Measurements from ENCODE around the gene MORC2. TPM values are rescaled to one million over a fixed set of nuclear protein-coding genes. Genes with fewer than 3 reads are reported as not detected.

The MORC2 gene
- total and polyA plus RNA-seq, 9 of the 15 experiments (the other 6 are each of a cell fraction or from before 2014, with no cell fraction given) = 3.3 to 34.7 (median 16.7) TPM

- peak; percentile 58 for TF ChIP-seq NKRF (IDR thresholded peaks at IDR 0.05; ENCODE audit: borderline replicate concordance)
- no peak for TF ChIP-seq ZBED1 (IDR thresholded peaks at IDR 0.05)
- TF ChIP-seq, protein P1, sequence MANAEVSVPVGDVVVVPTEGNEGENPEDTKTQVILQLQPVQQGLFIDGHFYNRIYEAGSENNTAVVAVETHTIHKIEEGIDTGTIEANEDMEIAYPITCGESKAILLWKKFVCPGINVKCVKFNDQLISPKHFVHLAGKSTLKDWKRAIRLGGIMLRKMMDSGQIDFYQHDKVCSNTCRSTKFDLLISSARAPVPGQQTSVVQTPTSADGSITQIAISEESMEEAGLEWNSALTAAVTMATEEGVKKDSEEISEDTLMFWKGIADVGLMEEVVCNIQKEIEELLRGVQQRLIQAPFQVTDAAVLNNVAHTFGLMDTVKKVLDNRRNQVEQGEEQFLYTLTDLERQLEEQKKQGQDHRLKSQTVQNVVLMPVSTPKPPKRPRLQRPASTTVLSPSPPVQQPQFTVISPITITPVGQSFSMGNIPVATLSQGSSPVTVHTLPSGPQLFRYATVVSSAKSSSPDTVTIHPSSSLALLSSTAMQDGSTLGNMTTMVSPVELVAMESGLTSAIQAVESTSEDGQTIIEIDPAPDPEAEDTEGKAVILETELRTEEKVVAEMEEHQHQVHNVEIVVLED (CRISPR knock-in tag; IDR thresholded peaks at IDR 0.05) = no peak
- TF ChIP-seq, protein P2, sequence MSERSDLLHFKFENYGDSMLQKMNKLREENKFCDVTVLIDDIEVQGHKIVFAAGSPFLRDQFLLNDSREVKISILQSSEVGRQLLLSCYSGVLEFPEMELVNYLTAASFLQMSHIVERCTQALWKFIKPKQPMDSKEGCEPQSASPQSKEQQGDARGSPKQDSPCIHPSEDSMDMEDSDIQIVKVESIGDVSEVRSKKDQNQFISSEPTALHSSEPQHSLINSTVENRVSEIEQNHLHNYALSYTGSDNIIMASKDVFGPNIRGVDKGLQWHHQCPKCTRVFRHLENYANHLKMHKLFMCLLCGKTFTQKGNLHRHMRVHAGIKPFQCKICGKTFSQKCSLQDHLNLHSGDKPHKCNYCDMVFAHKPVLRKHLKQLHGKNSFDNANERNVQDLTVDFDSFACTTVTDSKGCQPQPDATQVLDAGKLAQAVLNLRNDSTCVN (CRISPR knock-in tag; IDR thresholded peaks at IDR 0.05) = no peak
- no peak for TF ChIP-seq STAG1 (CRISPR knock-in tag; IDR thresholded peaks at IDR 0.05; ENCODE audit: borderline replicate concordance)
- TF ChIP-seq ILK (tag; IDR thresholded peaks at IDR 0.05; ENCODE audit: borderline replicate concordance, low read depth) = no peak
- peak; percentile 89; the same call in 1 of the 2 replicates for TF ChIP-seq ZBTB7A (IDR thresholded peaks at IDR 0.05; ENCODE audit: borderline replicate concordance, control insufficient read depth, low read depth, low read length)
- peak; percentile 15 to 58; a peak in 1 of 4 replicates for TF ChIP-seq TBL1XR1 (IDR thresholded peaks at IDR 0.05; ENCODE audit: low read length in 2 of 2)
- TF ChIP-seq, protein P3, sequence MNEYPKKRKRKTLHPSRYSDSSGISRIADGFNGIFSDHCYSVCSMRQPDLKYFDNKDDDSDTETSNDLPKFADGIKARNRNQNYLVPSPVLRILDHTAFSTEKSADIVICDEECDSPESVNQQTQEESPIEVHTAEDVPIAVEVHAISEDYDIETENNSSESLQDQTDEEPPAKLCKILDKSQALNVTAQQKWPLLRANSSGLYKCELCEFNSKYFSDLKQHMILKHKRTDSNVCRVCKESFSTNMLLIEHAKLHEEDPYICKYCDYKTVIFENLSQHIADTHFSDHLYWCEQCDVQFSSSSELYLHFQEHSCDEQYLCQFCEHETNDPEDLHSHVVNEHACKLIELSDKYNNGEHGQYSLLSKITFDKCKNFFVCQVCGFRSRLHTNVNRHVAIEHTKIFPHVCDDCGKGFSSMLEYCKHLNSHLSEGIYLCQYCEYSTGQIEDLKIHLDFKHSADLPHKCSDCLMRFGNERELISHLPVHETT (CRISPR knock-in tag; conservative IDR thresholded peaks at IDR 0.05 in 1 of 2, IDR thresholded peaks at IDR 0.05 in 1 of 2) = 0 out of 4 replicates have a peak, but pooled peaks of 1 of the 2 experiments have one; percentile 49
- no peak for TF ChIP-seq ZNF143 (CRISPR knock-in tag; IDR thresholded peaks at IDR 0.05)
- TF ChIP-seq POLR2B (IDR thresholded peaks at IDR 0.05; ENCODE audit: low read depth, partially characterized antibody) = peak; percentile 41
- TF ChIP-seq SMAD4 (CRISPR knock-in tag; conservative IDR thresholded peaks at IDR 0.05) = 0 out of 2 replicates have a peak, but pooled peaks have one; percentile 57
- TF ChIP-seq, protein P4, sequence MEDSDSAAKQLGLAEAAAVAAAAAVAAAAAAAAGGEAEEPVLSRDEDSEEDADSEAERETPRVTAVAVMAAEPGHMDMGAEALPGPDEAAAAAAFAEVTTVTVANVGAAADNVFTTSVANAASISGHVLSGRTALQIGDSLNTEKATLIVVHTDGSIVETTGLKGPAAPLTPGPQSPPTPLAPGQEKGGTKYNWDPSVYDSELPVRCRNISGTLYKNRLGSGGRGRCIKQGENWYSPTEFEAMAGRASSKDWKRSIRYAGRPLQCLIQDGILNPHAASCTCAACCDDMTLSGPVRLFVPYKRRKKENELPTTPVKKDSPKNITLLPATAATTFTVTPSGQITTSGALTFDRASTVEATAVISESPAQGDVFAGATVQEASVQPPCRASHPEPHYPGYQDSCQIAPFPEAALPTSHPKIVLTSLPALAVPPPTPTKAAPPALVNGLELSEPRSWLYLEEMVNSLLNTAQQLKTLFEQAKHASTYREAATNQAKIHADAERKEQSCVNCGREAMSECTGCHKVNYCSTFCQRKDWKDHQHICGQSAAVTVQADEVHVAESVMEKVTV (CRISPR knock-in tag; IDR thresholded peaks at IDR 0.05) = no peak
- TF ChIP-seq ZNF146 (CRISPR knock-in tag; IDR thresholded peaks at IDR 0.05; ENCODE audit: unreplicated experiment) = no peak
- TF ChIP-seq ZNF668 (CRISPR knock-in tag; IDR thresholded peaks at IDR 0.05) = no peak
- TF ChIP-seq ZNF830 (CRISPR knock-in tag; IDR thresholded peaks at IDR 0.05) = no peak
- no peak for TF ChIP-seq ZNF445 (CRISPR knock-in tag; IDR thresholded peaks at IDR 0.05; ENCODE audit: low read depth)
- no peak for TF ChIP-seq HNRNPLL (IDR thresholded peaks at IDR 0.05; ENCODE audit: low read depth, low read length, poor library complexity, severe bottlenecking)
These were observed 87.0 kb downstream of the MORC2 start (continued) for GRCh38 chr22:30881361-30882183.

Measured in K562 (cell line).